ENCODE measurements around the gene ARHGAP35.
"Not testable (repeated sequence)": the region's sequence is repeated elsewhere in the genome, so short reads cannot be mapped to it uniquely, and the experiment has no call there.

Gene ARHGAP35

DNA sequence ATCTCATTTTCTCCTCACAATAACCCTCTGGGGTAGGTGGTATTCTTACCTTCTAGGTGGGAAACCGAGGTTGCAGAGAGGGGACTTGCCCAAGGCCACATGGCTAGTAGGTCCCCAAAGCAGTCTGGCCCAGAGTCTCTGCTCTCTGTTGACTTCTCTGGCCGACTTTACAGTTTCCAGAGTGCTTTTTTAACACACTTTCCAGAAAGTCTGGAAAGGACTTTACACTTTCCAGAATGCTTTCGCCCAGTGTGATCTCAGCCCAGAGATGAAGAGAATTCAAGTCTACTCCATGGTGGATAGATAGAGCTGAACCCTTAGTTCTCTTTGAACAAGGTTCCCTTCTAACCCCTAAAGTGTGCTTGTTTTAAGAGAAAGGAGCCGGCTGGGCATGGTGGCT is 12.2 kb downstream of the ARHGAP35 start:
- TF ChIP-seq ZNF274 (IDR thresholded peaks at IDR 0.05; ENCODE audit: low read depth, low read length), result no peak
- no peak overlapping the region for H3K4me3 ChIP-seq (ENCODE audit: low read length)

DNA sequence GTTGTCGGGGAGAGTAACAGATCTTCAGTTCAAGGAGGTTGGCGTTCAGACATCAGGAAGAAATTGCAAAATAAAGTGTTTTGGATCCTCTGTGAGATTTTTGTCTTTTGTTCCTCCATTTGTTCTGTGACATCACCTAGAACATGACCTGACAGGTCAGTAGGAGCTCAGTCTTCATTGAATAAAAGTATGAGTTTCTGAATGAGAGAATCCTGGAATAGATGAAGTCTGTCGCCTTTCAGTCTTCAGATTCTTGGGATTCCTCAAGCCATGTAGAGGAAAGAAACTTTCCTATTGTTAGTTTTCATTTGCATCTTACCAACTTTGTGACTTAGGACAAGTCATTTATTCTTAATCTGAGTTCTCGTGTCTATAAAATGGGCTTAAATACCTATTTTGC is 14.4 kb downstream of the ARHGAP35 start:
- TF ChIP-seq ZNF274 (IDR thresholded peaks at IDR 0.05; ENCODE audit: low read depth, low read length), result no peak
- no peak overlapping the region for H3K4me3 ChIP-seq (ENCODE audit: low read length)

DNA sequence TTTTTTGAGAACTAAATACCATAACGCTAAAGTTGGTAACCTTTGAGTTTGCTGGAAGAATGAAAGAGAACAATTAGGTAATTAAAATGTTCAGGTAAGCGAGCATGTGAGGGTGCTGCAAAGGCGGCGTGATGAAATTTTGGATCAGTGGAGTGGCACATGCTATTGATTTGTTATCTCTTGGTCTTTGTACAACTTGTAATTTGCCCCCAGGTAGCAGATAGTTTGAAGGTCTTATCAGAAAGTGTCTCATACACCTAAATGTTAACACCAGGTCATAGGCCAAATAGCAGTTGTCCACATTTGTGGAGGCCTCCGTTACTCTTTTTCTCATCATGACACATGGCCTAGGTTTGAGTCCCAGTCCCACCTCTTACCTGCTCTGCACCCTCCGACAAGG is 14.9 kb downstream of the ARHGAP35 start:
- no peak overlapping the region for H3K4me3 ChIP-seq (ENCODE audit: low read length)
- TF ChIP-seq ZNF274 (IDR thresholded peaks at IDR 0.05; ENCODE audit: low read depth, low read length), result no peak

DNA sequence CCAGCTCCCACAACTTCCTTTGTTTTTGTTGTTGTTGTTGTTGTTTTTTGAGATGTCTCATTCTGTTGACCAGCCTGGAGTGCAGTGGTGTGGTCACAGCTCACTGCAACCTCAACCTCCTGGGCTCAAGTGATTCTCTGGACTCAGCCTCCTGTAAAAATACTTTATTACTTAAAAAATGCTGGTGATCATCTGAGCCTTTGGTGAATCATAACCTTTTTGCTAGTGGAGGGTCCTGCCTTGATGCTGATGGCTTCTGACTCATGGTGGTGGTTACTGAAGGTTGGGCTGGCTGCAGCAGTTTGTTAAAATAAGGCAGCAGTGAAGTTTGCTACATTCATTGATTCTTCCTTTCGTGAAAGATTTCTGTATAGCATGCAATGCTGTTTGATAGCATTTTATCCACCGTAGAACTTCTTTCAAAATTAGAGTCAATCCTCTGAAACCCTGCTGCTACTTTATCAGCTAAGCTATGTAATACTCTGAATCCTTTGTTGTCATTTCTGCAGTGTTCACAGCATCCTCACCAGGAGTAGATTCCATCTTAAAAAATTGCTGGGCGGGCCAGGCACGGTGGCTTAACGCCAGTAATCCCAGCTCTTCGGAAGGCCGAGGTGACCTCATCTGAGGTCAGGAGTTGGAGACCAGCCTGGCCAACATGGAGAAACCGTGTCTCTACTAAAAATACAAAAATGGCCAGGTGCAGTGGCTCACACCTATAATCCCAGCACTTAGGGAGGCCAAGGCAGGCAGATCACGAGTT is 18.0 kb downstream of the ARHGAP35 start:
- no peak for TF ChIP-seq ZNF274 (IDR thresholded peaks at IDR 0.05; ENCODE audit: low read depth, low read length)
- no peak overlapping the region for H3K4me3 ChIP-seq (ENCODE audit: low read length)

DNA sequence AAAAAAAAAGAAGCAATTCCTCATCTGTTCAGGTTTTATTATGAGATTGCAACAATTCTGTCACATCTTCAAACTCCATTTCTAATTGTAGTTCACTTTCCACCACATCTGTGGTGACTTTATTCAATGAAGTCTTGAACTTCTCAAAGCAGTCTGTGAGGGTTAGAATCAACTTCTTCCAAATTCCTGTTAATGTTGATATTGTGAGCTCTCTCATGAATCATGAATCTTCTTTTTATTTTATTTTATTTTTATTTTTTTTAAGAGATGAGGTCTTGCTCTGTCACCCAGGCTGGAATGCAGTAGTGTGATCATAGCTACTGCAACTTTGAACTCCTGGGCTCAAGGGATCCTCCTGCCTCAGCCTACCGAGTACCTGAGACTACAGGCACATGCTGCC is 19.6 kb downstream of the ARHGAP35 start:
- TF ChIP-seq ZNF274 (IDR thresholded peaks at IDR 0.05; ENCODE audit: low read depth, low read length), result no peak
- no peak overlapping the region for H3K4me3 ChIP-seq (ENCODE audit: low read length)

DNA sequence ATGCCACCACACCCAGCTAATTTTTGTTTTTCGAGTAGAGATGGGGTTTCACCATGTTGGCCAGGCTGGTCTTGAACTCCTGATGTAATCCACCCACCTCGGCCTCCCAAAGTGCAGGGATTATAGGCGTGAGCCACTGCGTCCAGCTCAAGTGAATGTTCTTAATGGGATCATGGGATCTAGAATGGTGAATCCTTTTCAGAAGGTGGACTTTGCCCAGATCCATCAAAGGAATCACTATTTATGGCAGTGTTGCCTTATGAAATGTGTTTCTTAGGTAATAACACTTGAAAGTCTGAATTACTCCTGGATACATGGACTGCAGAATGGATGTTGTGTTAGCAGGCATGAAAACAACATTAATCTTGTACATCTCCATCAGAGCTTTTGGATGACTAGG is 20.3 kb downstream of the ARHGAP35 start:
- no peak overlapping the region for H3K4me3 ChIP-seq (ENCODE audit: low read length)
- TF ChIP-seq ZNF274 (IDR thresholded peaks at IDR 0.05; ENCODE audit: low read depth, low read length), result no peak

DNA sequence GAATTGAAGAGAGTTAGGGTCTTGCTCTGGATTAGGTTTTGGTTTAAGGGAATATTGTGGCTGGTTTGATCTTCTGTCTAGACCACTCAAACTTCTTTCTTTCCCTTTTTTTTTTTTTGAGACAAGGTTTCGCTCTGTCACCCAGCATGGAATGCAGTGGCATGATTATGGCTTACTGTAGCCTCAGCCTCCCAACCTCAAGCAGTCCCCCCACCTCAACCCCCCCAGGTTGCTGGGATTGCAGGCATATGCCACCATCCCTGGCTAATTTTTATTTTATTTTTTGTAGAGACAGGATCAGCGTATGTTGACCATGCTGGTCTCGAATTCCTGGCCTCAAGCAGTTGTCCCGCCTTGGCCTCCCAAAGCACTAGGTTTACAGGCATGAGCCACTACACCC is 21.2 kb downstream of the ARHGAP35 start:
- no peak for TF ChIP-seq ZNF274 (IDR thresholded peaks at IDR 0.05; ENCODE audit: low read depth, low read length)
- no peak overlapping the region for H3K4me3 ChIP-seq (ENCODE audit: low read length)

DNA sequence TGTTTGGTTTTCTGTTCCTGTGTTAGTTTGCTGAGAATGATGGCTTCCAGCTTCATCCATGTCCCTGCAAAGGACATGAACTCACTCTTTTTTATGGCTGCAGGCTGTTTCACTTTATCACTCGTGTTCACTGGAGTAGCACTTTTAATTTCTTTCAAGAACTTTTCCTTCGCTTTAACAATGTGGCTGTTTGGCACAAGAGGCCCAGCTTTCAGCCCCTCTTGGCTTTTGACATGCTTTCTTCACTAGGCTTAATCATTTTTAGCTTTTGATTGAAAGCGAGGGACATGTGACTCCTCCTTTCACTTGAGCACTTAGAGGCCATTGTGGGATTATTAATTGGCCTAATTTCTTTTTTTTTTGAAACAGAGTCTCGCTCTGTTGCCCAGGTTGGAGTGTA is 22.0 kb downstream of the ARHGAP35 start:
- H3K4me3 ChIP-seq (ENCODE audit: low read length), result not testable (repeated sequence)

DNA sequence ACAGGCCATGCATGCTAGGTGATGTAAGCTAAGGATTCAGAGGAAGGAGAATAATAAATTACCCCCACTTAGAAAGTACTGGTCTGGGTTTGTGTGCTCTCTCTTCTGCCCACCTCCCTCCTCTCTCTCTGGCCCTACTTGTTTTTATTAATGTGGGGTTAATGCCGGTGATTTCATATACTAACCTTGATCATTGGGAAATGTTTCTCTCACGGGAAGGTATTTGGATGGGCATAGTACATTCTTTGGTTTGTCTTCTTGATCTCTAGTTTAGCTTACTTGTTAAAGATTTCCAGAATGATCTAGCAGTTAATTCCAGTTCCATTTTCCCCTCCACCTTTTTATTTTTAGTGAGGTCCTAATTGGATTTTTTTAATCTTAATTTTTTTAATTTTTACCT is 24.6 kb downstream of the ARHGAP35 start:
- no peak for TF ChIP-seq ZNF274 (IDR thresholded peaks at IDR 0.05; ENCODE audit: low read depth, low read length)
- no peak overlapping the region for H3K4me3 ChIP-seq (ENCODE audit: low read length)

DNA sequence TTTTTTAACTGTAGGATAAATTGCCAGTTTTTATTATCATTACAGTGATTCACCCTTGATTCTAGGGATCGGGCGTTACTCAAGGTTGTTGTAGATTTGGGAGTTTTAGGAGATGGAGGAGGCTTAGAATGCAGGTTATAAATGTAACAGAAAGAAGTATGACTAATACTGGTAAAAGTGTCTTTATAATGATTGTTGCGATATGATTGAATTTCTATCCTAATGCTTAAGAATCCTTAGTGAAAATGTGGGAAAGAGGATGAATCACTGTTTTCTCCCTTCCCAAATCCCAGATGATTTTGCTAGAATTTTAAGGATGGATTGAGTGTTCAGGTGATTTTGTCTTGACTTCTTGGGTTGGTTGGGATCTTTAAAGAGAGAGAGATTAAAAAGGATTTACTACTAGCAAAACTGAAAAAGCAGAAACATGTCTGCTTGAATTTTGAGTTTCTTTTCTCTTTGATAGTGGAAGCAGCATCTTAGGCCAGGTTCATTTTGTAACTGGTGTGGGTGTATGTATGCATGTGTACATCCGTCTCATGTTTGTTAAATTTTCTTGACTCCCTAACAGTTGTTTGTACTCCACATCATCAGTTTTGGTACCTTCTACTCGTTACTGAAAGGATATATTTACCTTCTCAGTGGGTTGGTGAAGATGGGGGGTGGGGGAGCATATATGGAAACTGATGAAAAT is 25.9 kb downstream of the ARHGAP35 start:
- no peak overlapping the region for H3K4me3 ChIP-seq (ENCODE audit: low read length)
- TF ChIP-seq ZNF274 (IDR thresholded peaks at IDR 0.05; ENCODE audit: low read depth, low read length), result no peak

DNA sequence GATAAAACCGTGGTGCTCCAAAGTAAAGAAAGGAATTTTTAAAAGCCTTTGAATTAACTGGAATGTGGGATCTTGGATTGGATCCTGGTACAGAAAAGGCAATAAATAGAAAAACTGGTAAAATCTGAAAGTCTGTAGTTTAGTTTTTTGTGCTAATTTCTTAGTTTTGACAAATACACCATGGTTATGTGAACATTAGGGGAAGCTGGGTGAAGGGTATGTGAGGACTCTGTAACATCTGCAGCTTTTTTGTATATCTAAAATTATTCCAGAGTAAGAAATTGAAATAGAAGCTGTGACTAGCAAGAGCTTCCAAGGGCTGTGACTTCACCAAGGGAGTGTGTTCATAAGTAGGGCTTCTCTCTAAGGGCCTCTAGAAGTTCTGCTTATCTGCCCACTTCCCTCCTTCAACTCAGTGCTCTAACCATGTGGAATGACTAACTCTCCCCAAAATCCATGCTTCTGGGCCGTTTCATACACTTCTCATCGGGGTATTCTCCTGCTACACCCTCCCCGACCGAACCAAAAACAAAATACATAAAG is 26.5 kb downstream of the ARHGAP35 start:
- no peak overlapping the region for H3K4me3 ChIP-seq (ENCODE audit: low read length)
- TF ChIP-seq ZNF274 (IDR thresholded peaks at IDR 0.05; ENCODE audit: low read depth, low read length), result no peak

DNA sequence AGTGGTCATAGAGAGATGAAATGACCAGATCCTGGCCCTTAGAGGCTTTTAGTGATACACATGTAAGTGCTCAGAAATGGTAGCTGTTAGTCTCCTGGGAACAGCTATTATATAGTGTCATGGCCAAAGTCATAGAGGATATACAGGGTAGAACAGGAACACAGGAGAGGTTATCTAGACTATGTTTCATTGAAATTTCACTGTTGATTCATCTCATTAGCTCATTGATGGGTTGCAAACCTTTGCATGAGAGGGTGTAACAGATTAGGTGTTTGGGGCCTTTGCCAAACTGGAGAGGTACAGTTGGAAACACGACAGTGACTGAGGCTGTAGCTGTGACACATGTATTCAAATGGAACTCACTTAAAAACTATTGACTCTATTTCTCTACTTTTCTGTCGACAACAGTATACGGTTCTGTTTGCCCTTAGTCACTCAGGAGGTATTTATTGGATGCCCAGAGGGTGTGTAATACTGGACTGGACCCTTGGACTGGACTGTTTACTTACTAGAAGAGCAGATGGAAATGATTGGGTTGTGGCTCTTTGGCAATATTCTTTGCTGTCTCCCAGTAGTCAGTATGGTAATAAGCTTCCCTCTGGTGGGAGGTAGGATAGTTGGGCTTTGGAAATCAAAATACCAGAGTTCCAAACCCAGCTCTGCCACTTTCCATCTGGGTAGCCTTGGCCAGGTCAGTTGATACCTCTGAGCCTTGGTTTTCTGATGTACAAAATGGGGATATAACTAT is 29.8 kb downstream of the ARHGAP35 start:
- no peak overlapping the region for H3K4me3 ChIP-seq (ENCODE audit: low read length)
- TF ChIP-seq ZNF274 (IDR thresholded peaks at IDR 0.05; ENCODE audit: low read depth, low read length), result no peak

DNA sequence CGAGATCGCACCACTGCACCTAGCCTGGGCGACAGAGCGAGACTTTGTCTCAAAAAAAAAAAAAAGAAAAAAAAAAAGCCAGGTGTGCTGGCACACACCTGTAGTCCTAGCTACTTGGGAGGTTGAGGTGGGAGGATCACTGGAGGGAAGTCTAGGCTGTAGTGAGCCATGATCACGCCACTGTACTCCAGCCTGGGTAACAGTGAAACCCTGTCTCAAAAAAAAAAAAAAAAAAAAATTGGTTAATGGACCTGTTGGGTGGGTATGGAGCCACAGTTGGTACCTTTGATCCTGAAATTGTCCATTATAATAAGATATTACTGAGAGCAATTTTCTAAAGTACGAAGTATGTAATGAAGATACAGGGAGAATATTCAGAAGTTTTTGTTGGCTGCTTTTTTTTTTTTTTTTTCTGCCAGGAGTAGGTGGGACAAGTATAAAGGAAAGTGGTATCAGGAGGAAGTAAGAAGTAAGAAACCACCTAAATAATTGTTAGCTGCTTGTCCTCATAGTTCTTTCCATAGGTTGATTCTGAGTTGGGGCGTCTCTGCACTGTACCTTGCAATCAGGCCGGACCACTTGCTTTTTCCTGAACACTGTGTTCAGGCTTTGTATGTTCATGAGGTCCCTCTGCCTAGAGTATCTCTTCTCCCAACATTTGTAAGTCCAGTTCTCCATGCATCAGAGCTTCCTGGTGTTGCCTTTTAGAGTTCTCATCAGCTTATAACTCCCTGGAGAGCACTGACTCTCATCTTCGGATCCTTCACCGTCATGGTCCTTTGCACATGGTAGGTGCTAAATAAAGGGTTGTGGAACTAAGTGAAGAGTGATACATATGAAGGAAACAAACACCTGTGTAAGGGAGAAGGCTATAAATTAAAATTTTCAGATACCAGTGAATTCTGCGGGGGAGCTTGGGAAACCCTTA is 31.7 kb downstream of the ARHGAP35 start:
- no peak for TF ChIP-seq ZNF274 (IDR thresholded peaks at IDR 0.05; ENCODE audit: low read depth, low read length)
- no peak overlapping the region; the same call in 1 of the 2 replicates for H3K4me3 ChIP-seq (ENCODE audit: low read length)
